Measurements from ENCODE around the gene ZC2HC1C.

ZC2HC1C gene

DNA sequence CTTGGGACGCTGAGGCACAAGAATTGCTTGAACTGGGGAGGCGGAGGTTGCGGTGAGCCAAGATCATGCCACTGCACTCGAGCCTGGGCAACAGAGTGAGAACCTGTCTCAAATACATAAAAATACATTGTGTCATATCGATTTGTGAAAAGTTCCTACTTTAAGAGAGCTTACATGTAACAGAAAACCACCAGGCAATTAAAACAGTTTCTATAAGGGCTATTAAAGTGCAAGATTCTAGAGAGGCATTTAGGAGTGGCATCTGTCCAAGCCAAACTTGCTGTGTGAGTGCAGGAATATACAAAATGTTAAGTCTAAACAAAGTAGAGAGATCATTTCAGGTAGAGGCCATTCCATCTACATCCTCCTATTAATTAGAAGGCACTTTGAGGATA, 59.2 kb downstream of the ZC2HC1C start:
- TF ChIP-seq POLR2AphosphoS5 (IDR thresholded peaks at IDR 0.05; ENCODE audit: low read depth, low read length) (no peak), TAF1 (IDR thresholded peaks at IDR 0.05; ENCODE audit: borderline replicate concordance, insufficient read depth, low read length) (no peak), SIN3A (IDR thresholded peaks at IDR 0.05; ENCODE audit: borderline replicate concordance, insufficient read depth, low read length) (no peak), FOXP2 (optimal IDR thresholded peaks at IDR 0.05; ENCODE audit: borderline replicate concordance, extremely low read depth, extremely low read length, insufficient read depth) (no peak)
- TF ChIP-seq, protein P1, sequence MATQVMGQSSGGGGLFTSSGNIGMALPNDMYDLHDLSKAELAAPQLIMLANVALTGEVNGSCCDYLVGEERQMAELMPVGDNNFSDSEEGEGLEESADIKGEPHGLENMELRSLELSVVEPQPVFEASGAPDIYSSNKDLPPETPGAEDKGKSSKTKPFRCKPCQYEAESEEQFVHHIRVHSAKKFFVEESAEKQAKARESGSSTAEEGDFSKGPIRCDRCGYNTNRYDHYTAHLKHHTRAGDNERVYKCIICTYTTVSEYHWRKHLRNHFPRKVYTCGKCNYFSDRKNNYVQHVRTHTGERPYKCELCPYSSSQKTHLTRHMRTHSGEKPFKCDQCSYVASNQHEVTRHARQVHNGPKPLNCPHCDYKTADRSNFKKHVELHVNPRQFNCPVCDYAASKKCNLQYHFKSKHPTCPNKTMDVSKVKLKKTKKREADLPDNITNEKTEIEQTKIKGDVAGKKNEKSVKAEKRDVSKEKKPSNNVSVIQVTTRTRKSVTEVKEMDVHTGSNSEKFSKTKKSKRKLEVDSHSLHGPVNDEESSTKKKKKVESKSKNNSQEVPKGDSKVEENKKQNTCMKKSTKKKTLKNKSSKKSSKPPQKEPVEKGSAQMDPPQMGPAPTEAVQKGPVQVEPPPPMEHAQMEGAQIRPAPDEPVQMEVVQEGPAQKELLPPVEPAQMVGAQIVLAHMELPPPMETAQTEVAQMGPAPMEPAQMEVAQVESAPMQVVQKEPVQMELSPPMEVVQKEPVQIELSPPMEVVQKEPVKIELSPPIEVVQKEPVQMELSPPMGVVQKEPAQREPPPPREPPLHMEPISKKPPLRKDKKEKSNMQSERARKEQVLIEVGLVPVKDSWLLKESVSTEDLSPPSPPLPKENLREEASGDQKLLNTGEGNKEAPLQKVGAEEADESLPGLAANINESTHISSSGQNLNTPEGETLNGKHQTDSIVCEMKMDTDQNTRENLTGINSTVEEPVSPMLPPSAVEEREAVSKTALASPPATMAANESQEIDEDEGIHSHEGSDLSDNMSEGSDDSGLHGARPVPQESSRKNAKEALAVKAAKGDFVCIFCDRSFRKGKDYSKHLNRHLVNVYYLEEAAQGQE (IDR thresholded peaks at IDR 0.05; ENCODE audit: insufficient read depth in 1 of 2, low read depth in 2 of 2, low read length in 2 of 2), result no peak

Data from PFSK-1 (cell line).